Keratinocyte (primary cell): ENCODE results near the gene SNTG2.

ENCODE experiments used
- CTCF ChIP-seq, 3 experiments: IDR thresholded peaks in 1 of 3; conservative IDR thresholded peaks in 1 of 3; optimal IDR thresholded peaks in 1 of 3; 2 replicates in 2 of 3; 3 replicates in 1 of 3; pipeline versions ENCODE3 to v1.5.1; 2011; ENCODE audit warnings: low read length in 3 of 3, mild to moderate bottlenecking in 3 of 3, moderate library complexity in 2 of 3, control low read depth in 1 of 3, inconsistent platforms in 1 of 3; ENCODE audit not compliant: insufficient read depth in 2 of 3; ENCODE audit errors: extremely low read depth in 1 of 3
- EZH2 ChIP-seq: IDR thresholded peaks from one replicate; pipeline ENCODE4 v1.6.1; 2012; ENCODE audit warnings: inconsistent platforms, mild to moderate bottlenecking, low read length, moderate library complexity

GRCh38 chr2:933734-934295 lies 16.8 kb upstream of the SNTG2 start:
- TF ChIP-seq CTCF (optimal IDR thresholded peaks at IDR 0.05 in 1 of 3, IDR thresholded peaks at IDR 0.05 in 1 of 3, conservative IDR thresholded peaks at IDR 0.05 in 1 of 3; ENCODE audit: extremely low read depth in 1 of 3, insufficient read depth in 2 of 3, low read length in 3 of 3) (no peak), EZH2 (no peak)
